Esophagus (tissue), 2 donors: ENCODE data around the gene MAN2B2. TPM values are rescaled to one million over a fixed set of nuclear protein-coding genes. Genes with fewer than 3 reads are reported as not detected.

ENCODE experiments used
- H3K27ac ChIP-seq, 2 donors: one replicate each; pipeline ENCODE4 v1.5.1; 2013; ENCODE audit warnings: low read depth in 2 of 2, mild to moderate bottlenecking in 2 of 2, inconsistent platforms in 1 of 2, low read length in 1 of 2, moderate library complexity in 1 of 2
- H3K27me3 ChIP-seq, 2 donors: one replicate each; pipeline ENCODE4 v1.6.1; 2013; ENCODE audit warnings: low read length in 2 of 2, control low read depth in 1 of 2, mild to moderate bottlenecking in 1 of 2; ENCODE audit not compliant: insufficient read depth in 2 of 2, control insufficient read depth in 1 of 2
- H3K36me3 ChIP-seq, 2 donors: one replicate each; pipeline ENCODE4 v1.6.1; 2013; ENCODE audit warnings: low read length in 1 of 2; ENCODE audit not compliant: control insufficient read depth in 2 of 2, insufficient read depth in 2 of 2
- H3K4me1 ChIP-seq, 2 donors: one replicate each; pipeline ENCODE4 v1.6.1; 2013; ENCODE audit warnings: low read length in 1 of 2; ENCODE audit not compliant: control insufficient read depth in 2 of 2, insufficient read depth in 2 of 2
- H3K4me3 ChIP-seq, 2 donors: one replicate each; pipeline ENCODE4 v1.5.1; 2013; ENCODE audit warnings: low read length in 2 of 2, mild to moderate bottlenecking in 2 of 2, low read depth in 1 of 2, moderate library complexity in 1 of 2
- H3K9me3 ChIP-seq, 2 donors: one replicate each; pipeline ENCODE4 v1.6.1; 2013; ENCODE audit warnings: mild to moderate bottlenecking in 2 of 2, low read depth in 1 of 2, low read length in 1 of 2, moderate library complexity in 1 of 2; ENCODE audit not compliant: control insufficient read depth in 2 of 2, insufficient read depth in 1 of 2
- WGBS, 2 donors: extraction: QIAGEN DNeasy Blood & Tissue Kit; methylation state at CpG; one replicate each; pipeline ENCODE4 v1.1.7; 2013; 5-methylcytosine and 5-hydroxymethylcytosine counted together
- polyA plus RNA-seq, 2 donors: library from polyadenylated mRNA; stranded (reverse); fragments of 200-250 nt; gene quantifications; one replicate each; pipeline ENCODE4 v1.2.3, GENCODE V29; 2013
- donor health status: healthy with polysubstance abuse.
- donor health status: Bipolar disorder and iron deficiency.

The MAN2B2 gene
- polyA plus RNA-seq, 2 donors = 6.5 to 7.3 TPM

- no peak overlapping the region for H3K27ac ChIP-seq
- H3K9me3 ChIP-seq = peaks cover 4 to 9% of the 10 kb centered on the region in 2 donors
- H3K27me3 ChIP-seq = no peaks in the 10 kb centered on the region
- 91% methylated on average over 3 of the region's 3 CpGs for WGBS, 2 donors
- peaks cover 0 to 2% of the 10 kb centered on the region in 2 donors for H3K4me1 ChIP-seq
- H3K36me3 ChIP-seq = no peaks in the 10 kb centered on the region
- no peak overlapping the region for H3K4me3 ChIP-seq
Measured at GRCh38 chr4:6550821-6551220, 24.2 kb upstream of the MAN2B2 start.

GRCh38 chr4:6551660-6552059 lies 23.3 kb upstream of the MAN2B2 start:
- no peaks in the 10 kb centered on the region for H3K27me3 ChIP-seq
- no peak overlapping the region for H3K27ac ChIP-seq
- H3K4me1 ChIP-seq = peaks cover 0 to 2% of the 10 kb centered on the region in 2 donors
- WGBS, 2 donors = 97 to 100% methylated on average over 2 of the region's 2 CpGs
- H3K9me3 ChIP-seq = peaks cover 4 to 9% of the 10 kb centered on the region in 2 donors
- H3K4me3 ChIP-seq = no peak overlapping the region
- H3K36me3 ChIP-seq = no peaks in the 10 kb centered on the region

GRCh38 chr4:6555519-6555918 lies 19.5 kb upstream of the MAN2B2 start:
- H3K36me3 ChIP-seq = no peaks in the 10 kb centered on the region
- H3K9me3 ChIP-seq = peaks cover 4 to 9% of the 10 kb centered on the region in 2 donors
- no peak overlapping the region for H3K27ac ChIP-seq
- no peaks in the 10 kb centered on the region for H3K4me1 ChIP-seq
- WGBS, 2 donors = 74 to 84% methylated on average over 13 of the region's 13 CpGs
- no peak overlapping the region for H3K4me3 ChIP-seq
- no peaks in the 10 kb centered on the region for H3K27me3 ChIP-seq

- WGBS, 2 donors = 55 to 59% methylated on average over 6 of the region's 6 CpGs
- Histone ChIP-seq H3K27me3 (no peaks in the 10 kb centered on the region), H3K9me3 (peaks cover 4 to 9% of the 10 kb centered on the region in 2 donors), H3K27ac (no peak overlapping the region), H3K36me3 (no peaks in the 10 kb centered on the region), H3K4me1 (no peaks in the 10 kb centered on the region), H3K4me3 (no peak overlapping the region)
Measured at GRCh38 chr4:6556263-6556662, 18.7 kb upstream of the MAN2B2 start.

- no peak overlapping the region for H3K27ac ChIP-seq
- H3K9me3 ChIP-seq = peaks cover 0 to under 1% of the 10 kb centered on the region in 2 donors
- H3K27me3 ChIP-seq = no peaks in the 10 kb centered on the region
- H3K4me3 ChIP-seq = no peak overlapping the region
- H3K4me1 ChIP-seq = no peaks in the 10 kb centered on the region
- no peaks in the 10 kb centered on the region for H3K36me3 ChIP-seq
- 73 to 82% methylated on average over 5 of the region's 5 CpGs for WGBS, 2 donors
Measured at GRCh38 chr4:6557185-6557584, 17.8 kb upstream of the MAN2B2 start.

- WGBS, 2 donors = 82 to 87% methylated on average over 9 to 10 of the region's 10 CpGs
- no peaks in the 10 kb centered on the region for H3K4me1 ChIP-seq
- no peaks in the 10 kb centered on the region for H3K36me3 ChIP-seq
- peaks cover 0 to under 1% of the 10 kb centered on the region in 2 donors for H3K27me3 ChIP-seq
- no peak overlapping the region for H3K4me3 ChIP-seq
- no peaks in the 10 kb centered on the region for H3K9me3 ChIP-seq
- H3K27ac ChIP-seq = no peak overlapping the region
Measured at GRCh38 chr4:6557856-6558255, 17.1 kb upstream of the MAN2B2 start.

GRCh38 chr4:6560416-6561172 lies 14.4 kb upstream of the MAN2B2 start:
- WGBS, 2 donors = 68 to 72% methylated on average over 10 of the region's 10 CpGs
- Histone ChIP-seq H3K27ac (no peak overlapping the region), H3K4me3 (no peak overlapping the region), H3K4me1 (peaks cover 0 to 12% of the 10 kb centered on the region in 2 donors), H3K27me3 (peaks cover 0 to 7% of the 10 kb centered on the region in 2 donors), H3K36me3 (no peaks in the 10 kb centered on the region), H3K9me3 (no peaks in the 10 kb centered on the region)

- WGBS, 2 donors = 30 to 47% methylated on average over 6 of the region's 6 CpGs
Measured at GRCh38 chr4:6561173-6561516, 13.8 kb upstream of the MAN2B2 start.

GRCh38 chr4:6561706-6562371 lies 13.2 kb upstream of the MAN2B2 start:
- H3K4me3 ChIP-seq = no peak overlapping the region
- H3K9me3 ChIP-seq = no peaks in the 10 kb centered on the region
- peaks cover 0 to 13% of the 10 kb centered on the region in 2 donors for H3K4me1 ChIP-seq
- no peaks in the 10 kb centered on the region for H3K36me3 ChIP-seq
- 60 to 61% methylated on average over 16 of the region's 16 CpGs for WGBS, 2 donors
- no peak overlapping the region for H3K27ac ChIP-seq
- H3K27me3 ChIP-seq = peaks cover 0 to 7% of the 10 kb centered on the region in 2 donors

More at GRCh38 chr4:6561173-6561516, 13.8 kb upstream of the MAN2B2 start:
- Histone ChIP-seq H3K4me3 (no peak overlapping the region), H3K27ac (no peak overlapping the region), H3K36me3 (no peaks in the 10 kb centered on the region), H3K9me3 (no peaks in the 10 kb centered on the region), H3K4me1 (peaks cover 0 to 13% of the 10 kb centered on the region in 2 donors), H3K27me3 (peaks cover 0 to 7% of the 10 kb centered on the region in 2 donors)
